Measurements from ENCODE around the gene TTC7B. TPM values are rescaled to one million over a fixed set of nuclear protein-coding genes. Genes with fewer than 3 reads are reported as not detected.
"Not testable (repeated sequence)": the region's sequence is repeated elsewhere in the genome, so short reads cannot be mapped to it uniquely, and the experiment has no call there.

The TTC7B gene
- total RNA-seq, 1 experiment from 2014 or later = 40.9 TPM

DNA sequence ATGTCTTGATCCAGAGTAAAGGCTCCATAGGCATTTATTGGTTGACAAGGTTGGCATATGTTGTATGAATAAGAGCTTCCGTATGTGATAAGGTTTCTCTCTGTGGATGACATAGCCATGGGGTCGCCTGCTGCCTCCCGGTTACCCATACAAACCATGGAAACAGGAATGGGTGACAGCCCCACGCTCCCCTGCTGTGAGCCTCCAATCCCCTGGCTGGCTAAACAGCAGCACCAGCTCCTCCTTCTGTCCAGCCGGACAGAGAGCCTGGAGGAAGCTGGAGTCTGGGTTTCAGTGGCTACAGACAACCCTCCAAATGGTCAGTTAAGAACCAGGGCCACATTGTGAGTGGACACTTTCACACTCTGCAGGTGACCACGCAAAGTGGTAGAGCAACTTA is 288.3 kb downstream of the TTC7B start:
- Histone ChIP-seq H3K36me3 (ENCODE audit: control insufficient read depth, insufficient read depth, low read length) (no peaks in the 10 kb centered on the region), H3K4me1 (ENCODE audit: control insufficient read depth, insufficient read depth, low read length) (no peaks in the 10 kb centered on the region; the same call in 1 of the 2 replicates), H3K9me3 (ENCODE audit: control insufficient read depth, insufficient read depth, low read depth, low read length) (no peaks in the 10 kb centered on the region), H3K27me3 (ENCODE audit: control insufficient read depth, insufficient read depth, low read length) (no peaks in the 10 kb centered on the region), H3K27ac (ENCODE audit: low read length) (no peak overlapping the region), H3K4me3 (ENCODE audit: low read depth in 2 of 2, low read length in 2 of 2) (no peak overlapping the region)
- DNase-seq (ENCODE audit: low read depth, low spot score) (no peak), ATAC-seq (no peak)
- intact Hi-C loops (cut with micrococcal nuclease; ENCODE audit: unreplicated experiment) (no loop called here), in situ Hi-C loops (cut with HindIII; ENCODE audit: low pct_unique_long_range_greater_than_20kb, low sequenced_read_pairs) (no loop called here)
- BruUV-seq (replicated peaks) = no TSS peak
- ChIA-PET POLR2A (no interaction called here), CTCF (interaction anchor here (0.7 kb wide), 1 partner anchor 134 kb away, joined by 6 read pairs; no protein-coding TSS in a partner anchor)
- TF ChIP-seq SIN3A (IDR thresholded peaks at IDR 0.05; ENCODE audit: borderline replicate concordance, insufficient read depth, low read depth, low read length) (no peak), POLR2AphosphoS5 (IDR thresholded peaks at IDR 0.05; ENCODE audit: low read depth, low read length) (no peak)
- TF ChIP-seq, protein P1, sequence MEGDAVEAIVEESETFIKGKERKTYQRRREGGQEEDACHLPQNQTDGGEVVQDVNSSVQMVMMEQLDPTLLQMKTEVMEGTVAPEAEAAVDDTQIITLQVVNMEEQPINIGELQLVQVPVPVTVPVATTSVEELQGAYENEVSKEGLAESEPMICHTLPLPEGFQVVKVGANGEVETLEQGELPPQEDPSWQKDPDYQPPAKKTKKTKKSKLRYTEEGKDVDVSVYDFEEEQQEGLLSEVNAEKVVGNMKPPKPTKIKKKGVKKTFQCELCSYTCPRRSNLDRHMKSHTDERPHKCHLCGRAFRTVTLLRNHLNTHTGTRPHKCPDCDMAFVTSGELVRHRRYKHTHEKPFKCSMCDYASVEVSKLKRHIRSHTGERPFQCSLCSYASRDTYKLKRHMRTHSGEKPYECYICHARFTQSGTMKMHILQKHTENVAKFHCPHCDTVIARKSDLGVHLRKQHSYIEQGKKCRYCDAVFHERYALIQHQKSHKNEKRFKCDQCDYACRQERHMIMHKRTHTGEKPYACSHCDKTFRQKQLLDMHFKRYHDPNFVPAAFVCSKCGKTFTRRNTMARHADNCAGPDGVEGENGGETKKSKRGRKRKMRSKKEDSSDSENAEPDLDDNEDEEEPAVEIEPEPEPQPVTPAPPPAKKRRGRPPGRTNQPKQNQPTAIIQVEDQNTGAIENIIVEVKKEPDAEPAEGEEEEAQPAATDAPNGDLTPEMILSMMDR (IDR thresholded peaks at IDR 0.05) = no peak

DNA sequence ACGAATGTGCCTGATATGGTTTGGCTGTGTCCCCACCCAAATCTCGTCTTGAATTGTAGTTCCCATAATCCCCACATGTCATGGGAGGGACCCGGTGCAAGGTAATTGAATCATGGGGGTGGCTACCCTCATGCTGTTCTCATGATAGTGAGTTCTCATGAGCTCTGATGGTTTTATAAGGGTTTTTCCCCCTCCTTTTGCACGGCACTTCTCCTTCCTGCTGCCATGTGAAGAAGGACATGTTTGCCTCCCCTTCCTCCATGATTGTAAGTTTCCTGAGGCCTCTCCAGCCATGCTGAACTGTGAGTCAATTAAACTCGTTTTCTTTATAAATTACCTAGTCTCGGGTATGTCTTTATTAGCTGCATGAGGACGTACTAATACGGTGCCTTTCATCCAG is 289.7 kb downstream of the TTC7B start:
- intact Hi-C loops (cut with micrococcal nuclease; ENCODE audit: unreplicated experiment); H3K36me3 ChIP-seq (ENCODE audit: control insufficient read depth, insufficient read depth, low read length); DNase-seq (ENCODE audit: low read depth, low spot score); BruUV-seq (replicated peaks); H3K4me3 ChIP-seq (ENCODE audit: low read depth in 2 of 2, low read length in 2 of 2); CTCF ChIA-PET; ATAC-seq; H3K9me3 ChIP-seq (ENCODE audit: control insufficient read depth, insufficient read depth, low read depth, low read length); H3K4me1 ChIP-seq (ENCODE audit: control insufficient read depth, insufficient read depth, low read length); H3K27ac ChIP-seq (ENCODE audit: low read length); H3K27me3 ChIP-seq (ENCODE audit: control insufficient read depth, insufficient read depth, low read length); in situ Hi-C loops (cut with HindIII; ENCODE audit: low pct_unique_long_range_greater_than_20kb, low sequenced_read_pairs); POLR2A ChIA-PET: not testable (repeated sequence)

DNA sequence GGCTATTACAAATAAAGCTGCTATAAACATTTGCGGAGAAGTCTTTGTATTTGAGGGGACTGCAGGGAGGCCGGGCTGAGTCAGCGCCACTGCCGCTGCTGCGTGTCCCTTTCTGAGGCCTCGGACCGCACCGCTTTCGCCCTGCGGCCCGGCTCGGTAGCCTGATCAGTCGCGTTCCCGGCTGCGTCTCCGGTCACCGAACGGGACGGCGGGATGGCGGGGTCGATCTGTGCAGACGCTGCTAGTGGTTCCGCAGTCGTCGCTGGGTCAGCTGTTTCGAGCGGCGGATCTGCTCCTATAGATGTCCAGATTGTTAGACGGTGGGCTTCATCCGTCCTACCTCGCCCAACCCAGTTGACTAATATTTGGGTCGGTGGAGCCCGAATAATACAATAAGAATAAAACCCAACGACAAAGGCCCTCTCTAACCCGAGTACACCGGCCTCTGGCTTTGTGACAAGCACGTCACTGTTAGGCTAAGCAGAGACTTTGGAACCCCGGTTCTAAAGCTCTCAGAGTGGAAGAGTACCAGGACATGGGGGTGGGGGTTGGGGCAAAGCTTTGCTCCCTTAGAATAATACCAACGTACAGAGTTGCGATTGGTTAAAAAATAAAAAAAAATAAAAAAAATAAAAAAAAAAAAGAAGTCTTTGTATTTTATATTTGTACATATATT is 290.7 kb downstream of the TTC7B start:
- H3K27me3 ChIP-seq (ENCODE audit: control insufficient read depth, insufficient read depth, low read length); intact Hi-C loops (cut with micrococcal nuclease; ENCODE audit: unreplicated experiment); POLR2A ChIA-PET; H3K4me3 ChIP-seq (ENCODE audit: low read depth in 2 of 2, low read length in 2 of 2); BruUV-seq (replicated peaks); CTCF ChIA-PET; H3K27ac ChIP-seq (ENCODE audit: low read length); H3K9me3 ChIP-seq (ENCODE audit: control insufficient read depth, insufficient read depth, low read depth, low read length); H3K36me3 ChIP-seq (ENCODE audit: control insufficient read depth, insufficient read depth, low read length); H3K4me1 ChIP-seq (ENCODE audit: control insufficient read depth, insufficient read depth, low read length); in situ Hi-C loops (cut with HindIII; ENCODE audit: low pct_unique_long_range_greater_than_20kb, low sequenced_read_pairs); DNase-seq (ENCODE audit: low read depth, low spot score): not testable (repeated sequence)
- ATAC-seq = peak; percentile 66

DNA sequence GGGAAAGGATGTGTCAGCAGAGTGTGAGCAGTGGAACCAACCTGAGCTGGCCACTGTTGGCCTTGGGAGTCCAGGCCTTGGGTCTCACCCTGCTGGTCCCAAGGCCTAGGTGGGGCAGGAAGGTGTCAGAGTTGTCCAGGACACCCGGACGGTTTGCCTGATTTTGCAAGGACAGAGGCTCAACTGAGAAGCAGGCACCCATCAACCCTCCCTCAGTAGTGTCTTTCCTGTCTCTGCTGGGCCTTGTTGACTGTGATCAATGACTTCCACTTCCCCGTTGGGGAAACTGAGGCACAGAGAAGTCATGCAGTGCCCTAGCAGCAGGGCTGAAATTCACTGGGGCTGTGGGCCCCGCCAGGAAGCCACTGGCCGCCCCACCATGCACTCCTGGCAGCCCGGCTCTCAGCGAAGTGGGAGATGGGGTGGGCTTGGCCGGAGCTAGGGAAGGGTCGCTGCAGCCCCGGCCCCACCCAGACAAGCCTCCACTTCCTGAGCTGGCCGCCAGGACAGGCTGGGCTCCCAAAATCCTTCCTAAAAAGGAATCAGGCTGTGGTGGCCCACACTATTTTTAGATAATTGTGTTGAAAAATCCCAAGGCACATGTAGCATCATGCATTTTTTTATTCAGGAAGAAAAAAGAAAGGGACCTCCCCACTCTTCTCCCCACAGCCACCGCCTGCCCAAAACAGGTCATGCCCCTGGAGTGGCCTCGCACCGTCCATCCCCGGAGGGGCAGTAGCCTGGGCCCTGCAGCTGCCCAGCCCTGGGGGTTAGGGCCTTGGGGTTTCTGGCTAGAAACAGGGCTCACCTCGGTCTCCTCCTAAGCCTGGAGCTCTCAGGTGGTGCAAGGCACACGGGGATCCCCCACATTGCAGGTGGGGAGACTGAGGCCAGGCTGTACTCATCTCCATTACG is 292.0 kb downstream of the TTC7B start:
- Histone ChIP-seq H3K4me1 (ENCODE audit: control insufficient read depth, insufficient read depth, low read length) (no peaks in the 10 kb centered on the region; the same call in none of the 2 replicates), H3K36me3 (ENCODE audit: control insufficient read depth, insufficient read depth, low read length) (no peaks in the 10 kb centered on the region), H3K27me3 (ENCODE audit: control insufficient read depth, insufficient read depth, low read length) (no peaks in the 10 kb centered on the region), H3K27ac (ENCODE audit: low read length) (no peak overlapping the region), H3K9me3 (ENCODE audit: control insufficient read depth, insufficient read depth, low read depth, low read length) (no peaks in the 10 kb centered on the region), H3K4me3 (ENCODE audit: low read depth in 2 of 2, low read length in 2 of 2) (no peak overlapping the region)
- ChIA-PET POLR2A (no interaction called here), CTCF (no interaction called here)
- no peak for ATAC-seq
- TF ChIP-seq SIN3A (IDR thresholded peaks at IDR 0.05; ENCODE audit: borderline replicate concordance, insufficient read depth, low read depth, low read length) (no peak), TCF7L2 (IDR thresholded peaks at IDR 0.05; ENCODE audit: low read depth, low read length) (no peak), POLR2AphosphoS5 (IDR thresholded peaks at IDR 0.05; ENCODE audit: low read depth, low read length) (no peak)
- TF ChIP-seq, protein P2, sequence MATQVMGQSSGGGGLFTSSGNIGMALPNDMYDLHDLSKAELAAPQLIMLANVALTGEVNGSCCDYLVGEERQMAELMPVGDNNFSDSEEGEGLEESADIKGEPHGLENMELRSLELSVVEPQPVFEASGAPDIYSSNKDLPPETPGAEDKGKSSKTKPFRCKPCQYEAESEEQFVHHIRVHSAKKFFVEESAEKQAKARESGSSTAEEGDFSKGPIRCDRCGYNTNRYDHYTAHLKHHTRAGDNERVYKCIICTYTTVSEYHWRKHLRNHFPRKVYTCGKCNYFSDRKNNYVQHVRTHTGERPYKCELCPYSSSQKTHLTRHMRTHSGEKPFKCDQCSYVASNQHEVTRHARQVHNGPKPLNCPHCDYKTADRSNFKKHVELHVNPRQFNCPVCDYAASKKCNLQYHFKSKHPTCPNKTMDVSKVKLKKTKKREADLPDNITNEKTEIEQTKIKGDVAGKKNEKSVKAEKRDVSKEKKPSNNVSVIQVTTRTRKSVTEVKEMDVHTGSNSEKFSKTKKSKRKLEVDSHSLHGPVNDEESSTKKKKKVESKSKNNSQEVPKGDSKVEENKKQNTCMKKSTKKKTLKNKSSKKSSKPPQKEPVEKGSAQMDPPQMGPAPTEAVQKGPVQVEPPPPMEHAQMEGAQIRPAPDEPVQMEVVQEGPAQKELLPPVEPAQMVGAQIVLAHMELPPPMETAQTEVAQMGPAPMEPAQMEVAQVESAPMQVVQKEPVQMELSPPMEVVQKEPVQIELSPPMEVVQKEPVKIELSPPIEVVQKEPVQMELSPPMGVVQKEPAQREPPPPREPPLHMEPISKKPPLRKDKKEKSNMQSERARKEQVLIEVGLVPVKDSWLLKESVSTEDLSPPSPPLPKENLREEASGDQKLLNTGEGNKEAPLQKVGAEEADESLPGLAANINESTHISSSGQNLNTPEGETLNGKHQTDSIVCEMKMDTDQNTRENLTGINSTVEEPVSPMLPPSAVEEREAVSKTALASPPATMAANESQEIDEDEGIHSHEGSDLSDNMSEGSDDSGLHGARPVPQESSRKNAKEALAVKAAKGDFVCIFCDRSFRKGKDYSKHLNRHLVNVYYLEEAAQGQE (IDR thresholded peaks at IDR 0.05; ENCODE audit: insufficient read depth in 1 of 2, low read depth in 2 of 2, low read length in 1 of 2) = no peak
- TF ChIP-seq, protein P1 (IDR thresholded peaks at IDR 0.05) = no peak
- no peak for DNase-seq (ENCODE audit: low read depth, low spot score)
- BruUV-seq (replicated peaks) = no TSS peak
- in situ Hi-C loops (cut with HindIII; ENCODE audit: low pct_unique_long_range_greater_than_20kb, low sequenced_read_pairs) = no loop called here
- intact Hi-C loops (cut with micrococcal nuclease; ENCODE audit: unreplicated experiment) = no loop called here
